Ishikawa (cell line): ENCODE results near the gene DAB2.

ENCODE experiments used
- CEBPB ChIP-seq: IDR thresholded peaks from 2 replicates; pipeline ENCODE4 v1.6.1; 2012
- CREB1 ChIP-seq: IDR thresholded peaks from 2 replicates; pipeline ENCODE4 v1.6.1; 2012; ENCODE audit warnings: low read depth
- EGR1 ChIP-seq: IDR thresholded peaks from 2 replicates; pipeline ENCODE4 v1.6.1; 2012
- EP300 ChIP-seq: IDR thresholded peaks from 2 replicates; pipeline ENCODE4 v1.6.1; 2012; ENCODE audit warnings: borderline replicate concordance
- FOXM1 ChIP-seq: IDR thresholded peaks from 2 replicates; pipeline ENCODE4 v1.6.1; 2012; ENCODE audit warnings: low read depth, borderline replicate concordance
- MAX ChIP-seq: IDR thresholded peaks from 2 replicates; pipeline ENCODE4 v1.6.1; 2012
- NFIC ChIP-seq: IDR thresholded peaks from 2 replicates; pipeline ENCODE4 v1.6.1; 2012
- RAD21 ChIP-seq: IDR thresholded peaks from 2 replicates; pipeline ENCODE4 v1.6.1; 2012; ENCODE audit warnings: low read depth
- REST ChIP-seq: IDR thresholded peaks from 2 replicates; pipeline ENCODE4 v1.6.1; 2012; ENCODE audit warnings: low read depth, mild to moderate bottlenecking
- TAF1 ChIP-seq: IDR thresholded peaks from 2 replicates; pipeline ENCODE4 v1.6.1; 2012; ENCODE audit warnings: low read depth, mild to moderate bottlenecking
- TCF12 ChIP-seq: IDR thresholded peaks from 2 replicates; pipeline ENCODE4 v1.6.1; 2012; ENCODE audit warnings: low read depth
- TEAD4 ChIP-seq: IDR thresholded peaks from 2 replicates; pipeline ENCODE4 v1.6.1; 2012
- USF1 ChIP-seq: IDR thresholded peaks from 2 replicates; pipeline ENCODE4 v1.6.1; 2012
- YY1 ChIP-seq: IDR thresholded peaks from 2 replicates; pipeline ENCODE4 v1.6.1; 2012; ENCODE audit warnings: low read depth
- ZBTB7A ChIP-seq: IDR thresholded peaks from 2 replicates; pipeline ENCODE4 v1.6.1; 2012; ENCODE audit warnings: low read depth

Gene DAB2

GRCh38 chr5:39352951-39353350 is 71.8 kb downstream of the DAB2 start:
- TF ChIP-seq RAD21 (no peak), CREB1 (no peak), EGR1 (no peak), REST (no peak), EP300 (no peak), FOXM1 (no peak), TCF12 (no peak), USF1 (no peak), TEAD4 (no peak), YY1 (no peak), MAX (no peak)

DNA sequence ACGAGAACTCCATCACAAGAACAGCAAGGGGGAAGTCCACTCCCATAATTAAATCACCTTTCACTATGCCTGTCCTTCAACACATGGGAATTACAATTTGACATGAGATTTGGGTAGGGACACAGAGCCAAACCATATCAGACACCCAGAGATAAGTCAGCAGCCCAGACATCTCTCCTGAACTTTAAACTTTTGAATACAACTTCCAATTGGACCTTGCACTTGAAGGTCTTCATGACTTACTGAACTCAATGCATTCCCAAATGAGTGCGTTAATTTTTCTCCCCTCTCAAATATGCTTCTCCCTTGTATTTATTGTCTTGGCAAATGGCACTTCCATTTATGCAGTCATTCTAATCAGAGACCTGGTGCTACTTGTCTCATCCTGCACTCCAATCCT is 72.6 kb downstream of the DAB2 start:
- TF ChIP-seq REST (no peak), CREB1 (no peak), MAX (no peak), EGR1 (no peak), EP300 (no peak), NFIC (no peak), TCF12 (no peak), FOXM1 (no peak), ZBTB7A (no peak), USF1 (no peak), YY1 (no peak), TEAD4 (no peak), CEBPB (no peak), TAF1 (no peak), RAD21 (no peak)

GRCh38 chr5:39349484-39349883 is 75.3 kb downstream of the DAB2 start:
- TF ChIP-seq ZBTB7A (no peak), TEAD4 (no peak), TCF12 (no peak), CEBPB (no peak), USF1 (no peak), YY1 (no peak)

DNA sequence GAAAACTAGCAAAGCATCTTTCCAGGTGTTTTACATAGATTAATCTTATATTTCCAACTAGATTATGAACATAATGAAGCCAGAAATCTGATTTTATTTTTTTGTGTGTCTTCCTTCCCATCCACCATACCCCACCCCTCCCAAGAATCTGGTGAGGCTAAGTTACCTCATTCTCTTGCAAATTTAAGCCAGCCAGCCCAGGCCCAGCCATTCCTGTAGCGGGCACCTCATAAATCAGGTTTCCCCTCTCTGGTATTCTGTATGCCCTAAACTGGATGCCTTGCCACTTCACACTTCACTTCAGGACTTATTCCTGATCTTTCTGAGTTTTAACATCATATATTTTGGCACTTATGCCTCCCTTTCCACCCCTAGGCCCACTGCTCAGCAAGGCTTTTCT is 82.3 kb downstream of the DAB2 start:
- no peak for TF ChIP-seq EP300
- no peak for TF ChIP-seq CEBPB
- TF ChIP-seq TEAD4 = no peak
- no peak for TF ChIP-seq NFIC
- no peak for TF ChIP-seq REST
- TF ChIP-seq RAD21 = no peak
- TF ChIP-seq USF1 = no peak
- TF ChIP-seq ZBTB7A = no peak
- TF ChIP-seq TAF1 = no peak
- no peak for TF ChIP-seq EGR1
- no peak for TF ChIP-seq TCF12
- no peak for TF ChIP-seq YY1
- TF ChIP-seq FOXM1 = no peak
- no peak for TF ChIP-seq MAX
- no peak for TF ChIP-seq CREB1
